GM10266 (cell line): ENCODE data around the gene EID1.

ENCODE experiments used
- DNase-seq: peaks from one replicate; pipeline ENCODE4 v3.0.0; 2012; ENCODE audit errors: extremely low spot score
- CTCF ChIP-seq: IDR thresholded peaks from 2 replicates; pipeline ENCODE4 v1.5.1; 2012; ENCODE audit warnings: mild to moderate bottlenecking, low read depth; ENCODE audit not compliant: control insufficient read depth, insufficient read depth; ENCODE audit errors: missing control alignments

Gene EID1

DNA sequence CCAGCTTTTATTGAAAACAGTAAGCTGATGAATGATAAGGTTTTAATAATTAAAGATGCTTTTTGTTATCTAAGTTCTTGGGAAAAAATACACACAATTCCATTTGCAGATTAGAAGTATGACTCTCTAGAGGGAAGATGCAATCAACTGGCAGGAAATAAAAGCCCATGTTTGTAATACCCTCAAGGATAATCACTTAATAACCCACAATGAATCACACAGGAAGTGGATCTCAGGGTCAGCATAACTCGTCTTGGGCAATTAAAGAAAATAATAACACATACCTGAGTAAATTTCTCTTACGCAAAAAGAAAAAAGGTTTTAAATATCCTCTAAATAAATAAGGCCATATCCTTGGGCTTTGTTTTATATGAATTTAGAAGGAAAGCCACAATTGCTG lies 9.4 kb upstream of the EID1 start:
- DNase-seq = no peak
- no peak for TF ChIP-seq CTCF

- no peak for TF ChIP-seq CTCF
- DNase-seq = no peak
Measured at GRCh38 chr15:48869966-48870365, 8.0 kb upstream of the EID1 start.

DNA sequence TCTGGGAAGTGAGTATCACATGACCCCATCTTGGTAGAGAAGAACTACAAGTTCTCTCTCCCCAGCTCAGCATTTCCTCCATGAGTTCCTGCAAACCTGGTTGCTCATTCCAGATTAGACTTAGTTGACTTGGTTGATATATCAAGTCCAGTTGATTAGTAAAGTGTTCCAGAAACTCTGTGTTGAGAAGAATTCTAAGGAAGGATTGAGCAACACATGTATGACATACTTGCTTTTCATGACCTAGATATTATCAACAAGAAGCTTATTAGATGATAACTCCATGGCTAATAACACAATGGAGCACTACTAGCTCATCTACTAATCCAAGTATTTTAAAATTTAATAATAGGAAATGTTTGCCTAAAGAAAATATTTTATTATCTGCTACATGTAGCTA lies 6.4 kb upstream of the EID1 start:
- no peak for TF ChIP-seq CTCF

DNA sequence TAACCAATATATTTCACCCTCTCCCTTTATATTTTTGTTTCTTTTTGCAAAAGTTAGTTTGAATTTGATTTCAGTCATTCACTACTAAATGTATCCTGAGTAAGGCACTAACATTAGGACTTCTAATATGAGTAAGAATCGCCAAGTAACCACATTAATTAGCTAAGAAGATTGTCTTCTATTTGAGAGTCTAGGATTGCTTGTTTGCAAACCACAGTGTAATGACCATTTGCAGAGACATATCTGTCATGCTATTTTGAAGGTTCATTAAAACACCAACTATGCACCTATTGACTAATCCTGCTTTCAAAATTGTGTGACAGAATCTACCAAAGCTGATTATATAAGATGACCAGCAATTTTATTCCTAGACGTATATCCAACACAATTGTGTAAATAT lies 5.3 kb upstream of the EID1 start:
- DNase-seq = no peak
- no peak for TF ChIP-seq CTCF

More for the DNA sequence above, 6.4 kb upstream of the EID1 start:
- no peak for DNase-seq

GRCh38 chr15:48875241-48875960 lies 2.5 kb upstream of the EID1 start:
- no peak for TF ChIP-seq CTCF
- no peak for DNase-seq

DNA sequence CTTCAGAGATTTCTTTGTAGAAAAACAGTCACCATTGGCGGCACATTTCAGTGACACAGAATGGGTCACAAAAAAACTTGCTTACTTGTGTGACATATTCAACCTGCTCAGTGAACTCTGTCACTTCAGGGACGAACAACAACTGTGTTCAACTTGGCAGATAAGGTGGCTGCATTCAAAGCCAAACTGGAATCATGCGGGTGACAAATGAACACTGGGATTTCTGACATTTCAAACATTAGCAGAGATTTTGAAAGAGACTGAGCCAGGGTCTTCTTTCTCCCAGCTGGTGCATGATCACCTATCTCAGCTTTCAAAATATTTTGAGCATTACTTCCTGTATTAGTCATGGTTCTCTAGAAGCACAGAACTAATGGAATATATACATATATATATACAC lies 1.9 kb upstream of the EID1 start:
- no peak for DNase-seq
- no peak for TF ChIP-seq CTCF

GRCh38 chr15:48880070-48880634 lies 2.2 kb downstream of the EID1 start:
- no peak for DNase-seq
- no peak for TF ChIP-seq CTCF
